ENCODE results near the gene UGT2B7. TPM values are rescaled to one million over a fixed set of nuclear protein-coding genes. Genes with fewer than 3 reads are reported as not detected.

UGT2B7 gene
- total RNA-seq, result 0.71 TPM in 1 of 2 replicates, not detected in the other

DNA sequence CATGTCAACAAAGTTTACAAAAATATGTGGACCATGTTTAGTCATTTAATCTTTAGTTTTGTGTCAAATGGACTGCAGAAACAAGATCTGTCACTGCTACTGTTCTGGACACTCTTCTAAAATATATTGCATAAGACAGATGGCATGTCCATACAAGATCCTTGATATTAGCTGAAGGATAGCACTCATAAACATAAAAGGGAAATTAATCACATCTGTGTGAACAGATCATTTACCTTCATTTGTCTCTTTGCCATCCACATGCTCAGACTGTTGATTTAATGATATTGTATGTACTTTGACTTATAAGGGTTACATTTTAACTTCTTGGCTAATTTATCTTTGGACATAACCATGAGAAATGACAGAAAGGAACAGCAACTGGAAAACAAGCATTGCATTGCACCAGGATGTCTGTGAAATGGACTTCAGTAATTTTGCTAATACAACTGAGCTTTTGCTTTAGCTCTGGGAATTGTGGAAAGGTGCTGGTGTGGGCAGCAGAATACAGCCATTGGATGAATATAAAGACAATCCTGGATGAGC is at the start of gene UGT2B7:
TSS of gene UGT2B7 (plus strand) at position 364 of the 546 bp plus-strand sequence. CDS start at position 411, 47 bp downstream.

Other genes with a start within 250 kb of the UGT2B7 start
- gene UGT2A3, start 144.7 kb upstream of the UGT2B7 start, total RNA-seq, result not detected in 2 replicates
- not detected in 2 replicates for gene UGT2B11, start 118.3 kb downstream of the UGT2B7 start, total RNA-seq
- gene UGT2B28, start 184.0 kb downstream of the UGT2B7 start, total RNA-seq, result not detected in 2 replicates